ENCODE data around the gene TYMS. TPM values are rescaled to one million over a fixed set of nuclear protein-coding genes. Genes with fewer than 3 reads are reported as not detected.
A peak's percentile ranks its signal among the peaks of the same experiment; 100 is the strongest.

Gene TYMS
- total RNA-seq: 6.0 TPM
- long read RNA-seq, partial matches to known transcripts: 0 of 4 reads
- long read RNA-seq, other reads (novel, unspliced or antisense): 0 of 4 reads

DNA sequence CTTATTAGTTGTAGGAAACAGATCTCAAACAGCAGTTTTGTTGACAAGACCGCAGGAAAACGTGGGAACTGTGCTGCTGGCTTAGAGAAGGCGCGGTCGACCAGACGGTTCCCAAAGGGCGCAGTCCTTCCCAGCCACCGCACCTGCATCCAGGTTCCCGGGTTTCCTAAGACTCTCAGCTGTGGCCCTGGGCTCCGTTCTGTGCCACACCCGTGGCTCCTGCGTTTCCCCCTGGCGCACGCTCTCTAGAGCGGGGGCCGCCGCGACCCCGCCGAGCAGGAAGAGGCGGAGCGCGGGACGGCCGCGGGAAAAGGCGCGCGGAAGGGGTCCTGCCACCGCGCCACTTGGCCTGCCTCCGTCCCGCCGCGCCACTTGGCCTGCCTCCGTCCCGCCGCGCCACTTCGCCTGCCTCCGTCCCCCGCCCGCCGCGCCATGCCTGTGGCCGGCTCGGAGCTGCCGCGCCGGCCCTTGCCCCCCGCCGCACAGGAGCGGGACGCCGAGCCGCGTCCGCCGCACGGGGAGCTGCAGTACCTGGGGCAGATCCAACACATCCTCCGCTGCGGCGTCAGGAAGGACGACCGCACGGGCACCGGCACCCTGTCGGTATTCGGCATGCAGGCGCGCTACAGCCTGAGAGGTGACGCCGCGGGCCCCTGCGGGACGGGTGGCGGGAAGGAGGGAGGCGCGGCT lies at the start of gene TYMS:
Gene TYMS (plus strand): TSS at position 343 of the 690 bp plus-strand sequence. CDS start 90 bp downstream, at position 433.
- intact Hi-C loops (cut with DNase I): no loop called here
- DNase-seq (ENCODE audit: missing footprints) (peak; percentile 66), ATAC-seq (peak; percentile 53)

DNA sequence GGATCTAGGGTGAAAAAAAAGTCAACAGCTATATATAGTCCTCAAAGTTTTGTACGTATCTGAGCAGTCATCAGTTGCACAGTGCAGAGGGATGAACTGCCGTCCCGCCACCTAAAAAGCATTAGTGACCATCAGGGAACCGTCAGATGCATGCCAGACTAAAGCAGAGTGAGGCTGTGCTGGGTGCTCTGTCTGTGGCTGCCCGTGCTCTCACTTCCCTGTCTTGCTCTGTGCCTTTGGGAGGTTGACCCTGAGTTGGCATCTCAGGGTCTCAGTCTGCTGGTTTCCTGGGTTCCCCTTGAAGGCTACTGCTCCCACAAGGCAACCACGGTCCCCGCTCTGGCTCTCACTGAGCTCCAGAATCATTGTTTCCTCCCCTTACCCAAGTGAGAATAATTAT lies 49.5 kb upstream of the TYMS start:
- ATAC-seq (peak; percentile 36), DNase-seq (ENCODE audit: missing footprints) (no peak)
- intact Hi-C loops (cut with DNase I): no loop called here

DNA sequence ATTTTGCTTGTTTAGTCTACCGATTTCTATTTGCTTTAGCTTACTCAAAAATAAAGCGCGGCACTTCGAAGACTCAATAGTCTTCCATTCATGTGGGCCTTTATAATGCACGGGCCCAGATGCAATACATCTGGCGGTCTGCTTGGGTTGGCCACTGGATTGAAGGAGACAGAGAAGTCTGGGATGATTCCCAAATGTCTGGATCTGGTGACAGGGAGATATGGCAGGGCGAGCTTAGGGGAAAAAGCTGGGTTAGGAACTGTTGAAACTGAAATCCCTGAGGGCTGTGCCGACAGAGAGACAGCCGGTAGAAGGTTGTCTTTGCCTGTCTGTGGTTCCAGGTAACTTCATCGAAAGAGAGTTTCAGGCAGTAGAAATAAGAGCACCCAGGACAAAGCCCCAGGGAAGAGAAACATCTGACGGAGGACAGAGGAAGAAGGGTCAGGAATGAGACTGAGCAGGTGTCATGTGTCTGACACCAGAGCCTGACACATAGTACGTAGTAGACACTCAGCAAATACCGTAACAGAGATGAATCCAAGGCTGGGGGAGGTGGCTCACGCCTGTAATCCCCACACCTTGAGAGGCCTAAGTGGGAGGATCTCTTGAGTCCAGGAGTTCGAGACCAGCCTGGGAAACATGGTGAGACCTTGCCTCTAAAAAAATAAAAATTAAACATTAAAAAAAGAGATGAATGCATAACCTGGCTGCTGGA lies 47.1 kb upstream of the TYMS start:
- ATAC-seq: peak; percentile 71
- intact Hi-C loops (cut with DNase I): loop anchor here (5.0 kb wide), 1 partner anchor 108 kb away; the partner anchor contains the start of gene COLEC12
- no peak for DNase-seq (ENCODE audit: missing footprints)

DNA sequence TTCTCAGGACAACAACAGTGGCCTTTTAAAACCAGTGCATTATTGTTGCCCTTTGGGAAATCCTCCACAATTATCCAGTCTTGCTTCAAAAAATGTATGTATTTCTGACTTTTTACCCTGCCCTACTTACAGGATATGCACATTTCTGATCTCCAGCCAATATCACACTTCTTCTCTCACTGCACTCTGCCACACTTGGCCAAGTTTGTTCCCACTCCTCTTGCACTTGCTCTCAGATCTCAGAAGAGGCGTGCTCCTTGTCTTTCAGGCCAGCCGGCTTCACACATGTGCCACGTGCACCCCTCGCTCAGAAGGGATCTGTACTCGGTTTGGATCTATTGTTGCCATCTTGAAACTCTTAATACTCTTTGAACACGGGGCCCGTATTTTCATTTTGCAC lies 45.3 kb upstream of the TYMS start:
- ATAC-seq: no peak
- intact Hi-C loops (cut with DNase I): loop anchor here (5.0 kb wide), 1 partner anchor 110 kb away; the partner anchor contains the start of gene COLEC12
- no peak for DNase-seq (ENCODE audit: missing footprints)

DNA sequence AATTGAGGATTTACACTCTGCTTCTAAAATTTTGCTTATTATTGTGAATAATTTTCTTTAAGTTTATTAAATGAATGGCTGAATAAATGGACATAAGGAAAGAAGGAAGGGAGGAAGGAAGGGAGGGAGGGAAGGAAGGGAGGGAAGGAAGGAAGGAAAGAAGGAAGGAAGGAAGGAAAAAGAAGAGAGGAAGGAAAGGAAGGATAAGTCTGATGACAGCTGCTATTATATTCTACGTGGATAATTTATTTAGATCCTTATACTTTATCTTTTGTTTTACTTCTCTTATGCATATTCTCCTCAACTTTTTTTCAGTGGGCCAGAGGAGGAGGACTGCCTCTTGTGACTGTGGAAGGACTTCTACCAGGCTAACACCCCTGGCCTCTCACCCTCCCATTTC lies 43.3 kb upstream of the TYMS start:
- DNase-seq (ENCODE audit: missing footprints) (no peak), ATAC-seq (no peak)
- intact Hi-C loops (cut with DNase I): loop anchor here (2.0 to 5.0 kb wide), 2 partner anchors 112 to 327 kb away; partner anchors contain the start of gene COLEC12

DNA sequence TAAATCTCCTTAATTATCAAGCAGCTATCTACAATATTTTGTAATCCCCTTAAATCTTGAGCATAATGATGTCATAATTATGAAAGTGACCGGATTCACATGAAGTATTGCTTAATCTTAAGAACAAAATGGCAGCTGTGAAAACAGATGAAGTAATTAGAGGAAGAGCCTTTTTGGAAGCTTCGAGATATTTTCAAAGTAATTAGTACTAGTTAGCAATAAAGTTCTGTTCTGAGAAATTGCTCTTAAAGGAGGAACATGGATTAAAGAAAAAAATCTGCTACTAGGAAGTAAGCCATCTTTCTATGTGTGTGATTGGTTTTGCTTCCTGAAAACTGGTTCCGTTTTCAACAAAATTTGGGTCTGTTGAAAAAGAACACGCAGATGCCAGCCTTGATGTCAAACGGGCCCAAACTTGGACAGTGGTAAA lies 42.3 kb upstream of the TYMS start:
- ATAC-seq: peak; percentile 11
- DNase-seq (ENCODE audit: missing footprints): no peak
- intact Hi-C loops (cut with DNase I): loop anchor here (2.0 kb wide), 1 partner anchor 328 kb away; no protein-coding TSS in a partner anchor

DNA sequence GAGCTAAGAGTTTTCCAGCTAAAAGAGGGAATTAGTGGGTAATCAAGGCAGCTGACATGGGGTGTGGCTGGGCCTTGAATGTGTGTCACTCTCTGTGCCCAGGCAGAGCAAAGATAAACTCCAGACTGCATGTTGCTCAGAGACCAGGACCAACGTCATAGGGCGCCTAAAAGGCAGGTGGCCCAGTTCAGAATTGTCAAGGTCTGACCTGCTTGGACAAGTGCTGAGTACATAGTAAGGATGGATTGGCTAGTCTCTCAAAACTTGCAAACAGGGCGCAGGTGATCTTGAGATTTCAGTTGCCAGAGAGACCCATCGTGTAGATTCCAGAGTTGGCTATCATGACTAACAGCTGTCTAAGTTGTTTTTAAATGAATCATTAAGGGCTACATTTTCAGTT lies 41.7 kb upstream of the TYMS start:
- ATAC-seq: peak; percentile 27
- DNase-seq (ENCODE audit: missing footprints): no peak
- intact Hi-C loops (cut with DNase I): loop anchor here (2.0 kb wide), 1 partner anchor 329 kb away; no protein-coding TSS in a partner anchor

DNA sequence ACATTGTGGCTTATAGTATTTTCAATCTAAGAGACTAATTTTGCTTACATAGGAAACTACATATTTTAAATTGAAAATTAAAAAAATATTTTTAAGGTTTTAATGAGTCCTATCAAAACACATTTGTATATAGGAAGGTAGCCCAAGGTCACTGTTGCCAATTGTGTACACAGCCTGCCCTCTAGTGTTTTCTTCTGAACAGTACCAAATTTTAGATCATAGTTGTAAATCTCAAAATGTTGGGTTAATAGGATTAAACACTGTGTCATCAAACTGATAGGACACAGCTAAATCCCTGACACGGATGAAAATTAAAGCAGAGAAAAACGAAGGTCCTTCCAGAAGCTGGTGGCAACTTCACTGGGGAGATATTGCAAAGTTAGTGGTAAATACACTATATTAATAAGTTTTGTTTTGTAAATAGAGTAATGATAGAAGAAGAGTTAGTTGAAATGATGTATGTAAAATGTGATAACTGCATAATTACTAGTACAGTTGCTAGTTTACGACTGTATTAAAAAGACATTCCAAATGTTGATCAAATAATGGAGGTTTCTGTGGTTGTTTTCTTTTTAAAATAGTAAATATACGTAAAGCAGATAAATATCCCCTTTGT lies 41.0 kb upstream of the TYMS start:
- DNase-seq (ENCODE audit: missing footprints) (no peak), ATAC-seq (no peak)
- intact Hi-C loops (cut with DNase I): no loop called here

DNA sequence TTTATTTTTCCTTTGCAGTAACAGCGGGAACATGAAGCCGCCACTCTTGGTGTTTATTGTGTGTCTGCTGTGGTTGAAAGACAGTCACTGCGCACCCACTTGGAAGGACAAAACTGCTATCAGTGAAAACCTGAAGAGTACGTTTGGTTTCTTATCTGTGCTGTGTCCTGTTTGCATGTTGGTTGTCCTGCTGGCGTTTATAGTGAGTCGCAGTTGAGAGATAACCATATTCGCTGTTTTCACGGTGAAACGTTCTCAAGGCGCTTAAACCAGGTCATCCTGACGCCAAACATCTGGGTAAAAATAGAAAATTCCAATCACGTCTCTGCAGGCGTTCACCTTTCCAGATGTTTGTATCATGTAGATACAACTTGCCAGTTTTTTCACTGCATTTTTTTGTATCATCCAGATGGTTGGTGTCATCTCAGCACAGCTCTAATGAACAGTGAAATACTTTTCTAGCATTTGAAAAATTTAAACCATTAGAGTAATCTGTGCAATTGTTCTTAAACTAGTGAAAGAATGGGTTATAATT lies 39.4 kb upstream of the TYMS start:
- intact Hi-C loops (cut with DNase I): no loop called here
- ATAC-seq (no peak), DNase-seq (ENCODE audit: missing footprints) (no peak)

DNA sequence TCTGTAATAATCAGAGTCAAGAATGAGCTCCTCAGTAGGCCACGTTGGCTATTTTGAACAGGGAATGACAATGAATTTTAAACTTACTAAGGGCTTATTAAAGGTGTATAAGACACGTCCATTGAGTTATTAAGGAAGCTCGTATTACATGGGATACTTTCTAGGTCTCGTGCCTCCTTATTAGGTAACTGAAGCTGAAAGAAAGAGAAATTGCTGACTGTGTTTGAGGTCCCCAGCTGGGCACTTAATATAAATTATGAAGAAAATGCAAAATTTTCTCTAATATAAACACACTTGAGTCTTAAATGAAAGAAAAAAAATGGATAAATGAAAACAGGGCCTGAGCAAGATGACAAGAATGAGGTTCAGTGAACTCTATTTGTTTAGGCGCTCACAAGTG lies 38.8 kb upstream of the TYMS start:
- DNase-seq (ENCODE audit: missing footprints) (no peak), ATAC-seq (no peak)
- intact Hi-C loops (cut with DNase I): no loop called here

DNA sequence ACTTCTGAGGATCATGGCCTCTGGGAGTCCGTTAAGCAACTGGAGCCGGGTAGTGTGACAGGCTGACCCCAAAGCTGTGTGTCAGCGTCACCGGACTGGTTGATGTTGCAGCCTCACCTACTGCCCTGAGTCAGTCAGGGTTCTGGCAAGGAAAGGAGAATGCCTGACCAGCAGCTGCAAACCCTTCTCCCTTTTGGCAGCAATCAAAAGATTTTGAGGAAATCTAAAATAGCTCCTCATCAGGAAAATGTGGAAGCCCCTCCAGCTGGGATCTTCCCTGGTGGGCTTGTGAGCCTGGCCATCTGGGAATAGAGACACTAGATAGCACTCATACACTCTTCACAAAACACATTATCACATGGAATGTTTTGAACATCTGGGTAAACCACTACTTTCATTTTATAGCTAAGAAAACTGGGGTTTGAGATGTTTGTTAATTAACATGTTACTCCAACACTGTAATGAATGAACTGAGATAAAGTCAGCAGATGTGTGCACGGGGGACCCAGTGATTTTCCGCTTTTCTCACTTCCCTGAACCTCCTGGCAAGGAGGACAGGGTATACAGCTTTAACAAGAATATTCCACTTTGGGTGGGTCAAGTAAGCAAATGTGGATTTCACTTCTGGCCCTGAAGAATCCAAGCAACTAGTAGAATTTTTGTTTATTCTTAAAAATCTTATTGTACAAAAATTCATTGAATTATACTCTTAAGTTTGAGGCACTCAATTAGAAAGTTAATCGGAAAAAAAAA lies 36.0 kb upstream of the TYMS start:
- no peak for DNase-seq (ENCODE audit: missing footprints)
- intact Hi-C loops (cut with DNase I): loop anchor here (5.0 to 10.0 kb wide), 2 partner anchors 93 to 121 kb away; partner anchors contain the start of gene ENOSF1
- no peak for ATAC-seq

DNA sequence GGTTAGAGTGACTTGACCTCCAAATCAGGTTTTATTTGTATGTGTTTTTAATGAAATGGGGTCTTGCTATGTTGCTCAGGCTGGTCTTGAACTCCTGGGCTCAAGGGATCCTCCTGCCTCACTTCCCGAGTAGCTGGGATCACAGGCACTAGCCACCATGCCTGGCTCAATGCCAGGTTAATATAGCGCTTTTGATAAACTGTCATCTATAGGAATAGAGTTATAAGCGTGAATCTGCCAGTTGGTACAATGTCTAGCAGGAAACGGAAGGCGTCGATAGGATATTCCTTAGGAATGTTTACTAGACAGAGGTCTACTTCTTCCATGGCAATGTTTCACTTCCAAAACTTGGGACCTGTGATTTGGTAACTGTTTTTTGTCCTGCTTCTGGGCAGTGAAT lies 35.2 kb upstream of the TYMS start:
- intact Hi-C loops (cut with DNase I): loop anchor here (5.0 to 10.0 kb wide), 2 partner anchors 93 to 120 kb away; partner anchors contain the start of gene ENOSF1
- no peak for ATAC-seq
- no peak for DNase-seq (ENCODE audit: missing footprints)

DNA sequence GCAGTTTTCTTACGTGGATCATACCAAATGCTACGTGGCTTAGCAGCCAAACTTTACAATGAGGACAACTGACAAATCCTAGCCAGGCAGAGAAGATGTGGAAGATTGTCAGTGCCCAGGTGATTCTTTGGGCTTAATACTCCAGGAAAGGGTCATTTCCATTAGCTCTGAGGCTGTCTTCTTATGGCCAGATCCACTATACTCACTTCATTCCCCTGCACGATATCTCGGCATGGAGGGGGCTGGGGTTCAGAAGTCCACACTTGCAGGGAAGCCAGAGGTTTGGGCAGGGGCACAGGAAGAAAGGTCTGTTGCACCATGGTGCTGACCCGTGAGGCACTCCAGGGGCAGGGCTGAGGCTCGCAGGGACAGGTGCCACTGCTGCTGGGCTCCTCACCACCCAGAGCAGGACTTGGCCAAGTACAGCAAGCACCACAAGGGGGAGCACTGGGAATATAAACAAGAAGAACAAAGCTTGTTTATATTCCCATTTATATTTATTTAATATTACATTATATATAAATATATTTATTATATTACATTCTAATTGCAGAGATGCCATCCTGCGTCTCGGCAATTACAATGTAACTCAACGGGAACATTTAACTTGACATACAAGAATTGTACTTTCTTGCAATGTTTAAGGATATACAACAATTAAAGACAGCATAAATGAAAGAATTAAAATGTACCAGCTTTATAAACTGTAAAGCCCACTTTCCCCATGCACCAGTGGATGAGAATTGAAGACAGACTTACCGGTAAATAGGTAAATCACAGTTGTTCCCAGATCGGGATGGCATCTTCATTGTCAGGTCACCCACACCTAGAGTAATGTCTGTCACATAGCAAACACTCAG lies 33.5 kb upstream of the TYMS start:
- DNase-seq (ENCODE audit: missing footprints): no peak
- peak; percentile 63 for ATAC-seq
- intact Hi-C loops (cut with DNase I): loop anchor here (1.0 to 10.0 kb wide), 4 partner anchors 91 to 215 kb away; partner anchors contain the start of gene ENOSF1

DNA sequence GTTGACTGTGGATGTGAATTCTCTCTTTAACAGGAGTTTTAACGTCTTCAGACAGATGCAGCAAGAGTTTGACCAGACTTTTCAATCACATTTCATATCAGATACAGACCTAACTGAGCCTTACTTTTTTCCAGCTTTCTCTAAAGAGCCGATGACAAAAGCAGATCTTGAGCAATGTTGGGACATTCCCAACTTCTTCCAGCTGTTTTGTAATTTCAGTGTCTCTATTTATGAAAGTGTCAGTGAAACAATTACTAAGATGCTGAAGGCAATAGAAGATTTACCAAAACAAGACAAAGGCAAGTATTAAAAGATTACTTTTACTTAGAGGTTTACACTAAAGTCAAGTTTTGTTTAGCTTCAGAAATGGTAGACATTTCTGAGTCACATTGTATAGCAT lies 30.2 kb upstream of the TYMS start:
- ATAC-seq: no peak
- no peak for DNase-seq (ENCODE audit: missing footprints)
- intact Hi-C loops (cut with DNase I): loop anchor here (10.0 kb wide), 1 partner anchor 88 kb away; the partner anchor contains the start of gene ENOSF1

DNA sequence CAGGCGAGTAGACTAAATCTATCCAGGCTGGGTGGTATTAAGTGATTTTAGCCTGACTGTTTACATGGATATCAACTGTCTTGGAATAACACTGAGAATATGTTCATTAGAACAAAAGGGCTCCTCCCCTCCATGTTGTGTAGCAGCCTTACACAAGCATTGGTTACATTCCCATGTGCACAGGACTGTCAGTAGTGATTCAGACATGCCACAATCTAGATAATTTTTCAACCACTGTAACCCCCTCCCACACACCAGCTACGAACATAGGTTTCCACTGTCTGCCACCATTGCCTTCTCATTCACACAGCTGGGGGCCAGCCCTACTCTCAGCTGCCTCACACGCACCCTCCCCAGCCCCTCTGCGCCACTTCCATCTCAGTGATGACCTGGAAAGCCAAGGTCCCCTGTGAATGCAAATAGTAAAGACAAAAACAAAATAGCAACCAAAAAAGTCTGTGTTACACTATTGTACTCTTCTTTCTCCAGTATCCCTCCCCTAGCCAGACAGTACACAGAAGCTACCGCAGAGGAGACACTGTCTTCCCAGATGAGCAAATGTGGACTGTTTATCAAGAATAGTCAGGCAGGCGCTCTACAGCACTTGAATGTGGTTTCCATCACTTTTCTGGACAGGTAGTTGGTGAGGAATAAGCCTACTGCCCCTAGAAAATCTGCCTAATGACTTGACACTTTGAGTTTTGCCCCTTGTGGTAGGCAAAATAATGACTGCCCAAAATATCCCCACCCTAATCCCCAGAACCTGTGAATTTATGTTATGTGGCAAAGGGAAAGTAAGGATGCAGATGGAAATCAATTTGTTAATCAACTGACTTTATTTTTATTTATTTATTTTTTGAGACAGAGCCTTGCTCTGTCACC lies 27.9 kb upstream of the TYMS start:
- no peak for DNase-seq (ENCODE audit: missing footprints)
- no peak for ATAC-seq
- intact Hi-C loops (cut with DNase I): loop anchor here (10.0 kb wide), 1 partner anchor 85 kb away; the partner anchor contains the start of gene ENOSF1

DNA sequence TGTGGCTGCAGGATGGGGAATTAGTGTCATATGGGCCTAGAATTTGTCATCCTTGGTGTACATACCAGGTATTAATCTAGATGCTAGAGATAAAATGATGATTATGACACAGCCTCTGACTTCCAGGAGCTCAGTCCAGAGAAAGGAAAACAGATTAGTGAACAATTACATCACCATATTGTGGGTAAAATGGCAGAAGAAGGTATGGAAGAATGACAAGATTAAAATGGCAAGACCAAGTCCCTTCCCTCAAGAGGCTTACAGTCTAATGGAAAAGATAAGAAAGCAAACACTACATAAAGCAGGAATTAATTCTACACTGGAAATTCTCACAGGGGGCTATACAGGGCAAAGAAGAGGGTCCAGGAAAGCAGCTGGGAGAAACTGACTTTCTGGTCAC lies 25.9 kb upstream of the TYMS start:
- intact Hi-C loops (cut with DNase I): no loop called here
- ATAC-seq (no peak), DNase-seq (ENCODE audit: missing footprints) (no peak)

Measured in Right ventricle myocardium inferior (tissue), 1 donor.